HepG2 (cell line): ENCODE measurements around the gene STMN3. TPM values are rescaled to one million over a fixed set of nuclear protein-coding genes. Genes with fewer than 3 reads are reported as not detected.

Experiments
- ADNP ChIP-seq: sonication (generic); formaldehyde crosslinking; IDR thresholded peaks from 2 replicates; pipeline ENCODE4 v1.4.0; 2020; ENCODE audit warnings: missing genetic modification reagents
- FOXK1 ChIP-seq: sonication (generic); formaldehyde crosslinking; IDR thresholded peaks from 2 replicates; pipeline ENCODE4 v1.4.0; 2020; ENCODE audit warnings: low read depth, missing genetic modification reagents, borderline replicate concordance
- PAWR ChIP-seq: sonication (generic); formaldehyde crosslinking; IDR thresholded peaks from 2 replicates; pipeline ENCODE4 v1.4.0; 2020; ENCODE audit warnings: missing genetic modification reagents, mild to moderate bottlenecking, borderline replicate concordance
- PHF8 ChIP-seq: sonication (generic); formaldehyde crosslinking; IDR thresholded peaks from 2 replicates; pipeline ENCODE4 v1.5.0; 2020; ENCODE audit warnings: missing genetic modification reagents
- PRPF4 ChIP-seq: fragments of 200-400 bp; formaldehyde crosslinking; IDR thresholded peaks from 2 replicates; pipeline ENCODE4 v1.6.1; 2016; ENCODE audit warnings: low read length, low read depth; ENCODE audit not compliant: poor library complexity, severe bottlenecking
- RFX1 ChIP-seq: fragments of 450-650 bp; IDR thresholded peaks from 2 replicates; pipeline ENCODE4 v1.6.1; 2017
- SALL1 ChIP-seq: sonication (generic); formaldehyde crosslinking; IDR thresholded peaks from 2 replicates; pipeline ENCODE4 v1.8.0; 2022; ENCODE audit warnings: mild to moderate bottlenecking, missing genetic modification reagents
- SNRNP70 ChIP-seq: fragments of 200-400 bp; formaldehyde crosslinking; IDR thresholded peaks from 2 replicates; pipeline ENCODE4 v1.6.1; 2017; ENCODE audit warnings: mild to moderate bottlenecking, low read depth, low read length, moderate library complexity
- SOX6 ChIP-seq, 2 experiments: fragments of 450-650 bp in 1 of 2; sonication (generic) in 1 of 2; formaldehyde crosslinking in 1 of 2; IDR thresholded peaks; 2 replicates each; pipeline versions ENCODE4 v1.4.0 to v1.6.1; 2017 to 2020; ENCODE audit warnings: antibody characterized with exemption in 1 of 2, mild to moderate bottlenecking in 1 of 2, missing genetic modification reagents in 1 of 2
- STAT5B ChIP-seq: sonication (generic); formaldehyde crosslinking; IDR thresholded peaks from 2 replicates; pipeline ENCODE4 v1.4.0; 2020; ENCODE audit warnings: missing genetic modification reagents
- YY1 ChIP-seq: IDR thresholded peaks from 2 replicates; pipeline ENCODE4 v1.6.1; 2011; ENCODE audit warnings: low read length, low read depth, moderate library complexity, mild to moderate bottlenecking; ENCODE audit not compliant: insufficient read depth, insufficient replicate concordance
- ZNF205 ChIP-seq: IDR thresholded peaks from 2 replicates; pipeline ENCODE4 v1.6.1; 2018; ENCODE audit warnings: missing biosample characterization, missing genetic modification reagents
- ZNF775 ChIP-seq: sonication (generic); formaldehyde crosslinking; IDR thresholded peaks from 2 replicates; pipeline ENCODE4 v1.4.0; 2020; ENCODE audit warnings: missing genetic modification reagents, mild to moderate bottlenecking, moderate library complexity, borderline replicate concordance
- ZNF788 ChIP-seq: sonication (generic); formaldehyde crosslinking; IDR thresholded peaks from 2 replicates; pipeline ENCODE4 v1.5.0; 2020; ENCODE audit warnings: mild to moderate bottlenecking, missing genetic modification reagents, borderline replicate concordance
- polyA plus RNA-seq, 8 experiments: library from polyadenylated mRNA; depleted of rRNA in 3 of 8; stranded (reverse) in 7 of 8; unstranded in 1 of 8; fragments of >200 nt; fragmentation: Illumina TruSeq in 4 of 8; extraction: Trizol in 4 of 8; gene quantifications; 2 replicates each; pipeline versions ENCODE4 v1.2.1 to v1.2.3, GENCODE V29; 2011 to 2016; ENCODE audit warnings: low read depth in 4 of 8, missing spikeins in 1 of 8, mixed read lengths in 1 of 8; ENCODE audit not compliant: insufficient read depth in 1 of 8
- total RNA-seq, 5 experiments: library from RNA; depleted of rRNA; stranded (reverse); fragments of >200 nt; fragmentation: Illumina TruSeq; extraction: Trizol; gene quantifications; 2 replicates each; pipeline ENCODE4 v1.2.3, GENCODE V29; 2016; ENCODE audit warnings: low read depth in 1 of 5
- TF ChIP-seq, protein P1 (sequence below): sonication (generic); formaldehyde crosslinking; IDR thresholded peaks from 2 replicates; pipeline ENCODE4 v1.4.0; 2020; ENCODE audit warnings: missing genetic modification reagents
- TF ChIP-seq, protein P2 (sequence below): sonication (generic); formaldehyde crosslinking; IDR thresholded peaks from 2 replicates; pipeline ENCODE4 v1.4.0; 2020; ENCODE audit warnings: missing genetic modification reagents, borderline replicate concordance
- TF ChIP-seq, protein P3 (sequence below): sonication (generic); formaldehyde crosslinking; IDR thresholded peaks from 2 replicates; pipeline ENCODE4 v1.4.0; 2020; ENCODE audit warnings: missing genetic modification reagents
- TF ChIP-seq, protein P4 (sequence below): sonication (generic); formaldehyde crosslinking; IDR thresholded peaks from 2 replicates; pipeline ENCODE4 v1.4.0; 2020; ENCODE audit warnings: missing genetic modification reagents

STMN3 gene
- total and polyA plus RNA-seq, 2 of the 13 experiments (the other 11 are each of a cell fraction or from before 2014, with no cell fraction given) = 21.0 to 48.3 TPM

DNA sequence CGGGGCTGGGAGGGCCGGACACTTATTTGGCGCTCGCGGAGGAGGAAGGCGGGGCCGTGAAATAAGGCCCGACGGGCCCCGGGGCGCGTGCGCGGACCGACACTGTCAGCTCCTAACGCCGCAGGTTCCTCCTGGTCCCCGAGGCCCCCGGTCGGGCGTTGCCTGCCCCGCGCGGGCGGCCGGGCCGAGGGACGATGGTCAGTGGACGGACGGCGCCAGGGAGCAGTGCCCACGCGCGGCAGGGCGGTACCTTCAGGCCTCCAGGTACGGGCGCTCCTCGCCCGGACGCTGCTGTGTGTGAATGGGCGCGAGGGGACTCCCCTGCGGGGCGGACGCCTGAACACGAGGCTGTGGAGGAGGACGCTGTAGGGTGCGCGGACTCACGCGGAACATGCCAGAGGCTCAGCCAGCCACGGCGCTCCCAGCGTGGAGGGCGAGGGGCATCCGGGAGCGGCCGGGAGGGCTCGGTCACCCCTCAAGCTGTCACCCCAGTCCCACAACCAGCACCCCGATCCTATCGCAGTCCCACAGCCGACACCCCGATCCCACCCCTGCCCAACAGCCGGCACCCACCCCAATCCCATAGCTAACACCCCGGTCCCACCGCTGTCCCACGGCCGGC, 26.0 kb downstream of the STMN3 start (continued):
- TF ChIP-seq, protein P1, sequence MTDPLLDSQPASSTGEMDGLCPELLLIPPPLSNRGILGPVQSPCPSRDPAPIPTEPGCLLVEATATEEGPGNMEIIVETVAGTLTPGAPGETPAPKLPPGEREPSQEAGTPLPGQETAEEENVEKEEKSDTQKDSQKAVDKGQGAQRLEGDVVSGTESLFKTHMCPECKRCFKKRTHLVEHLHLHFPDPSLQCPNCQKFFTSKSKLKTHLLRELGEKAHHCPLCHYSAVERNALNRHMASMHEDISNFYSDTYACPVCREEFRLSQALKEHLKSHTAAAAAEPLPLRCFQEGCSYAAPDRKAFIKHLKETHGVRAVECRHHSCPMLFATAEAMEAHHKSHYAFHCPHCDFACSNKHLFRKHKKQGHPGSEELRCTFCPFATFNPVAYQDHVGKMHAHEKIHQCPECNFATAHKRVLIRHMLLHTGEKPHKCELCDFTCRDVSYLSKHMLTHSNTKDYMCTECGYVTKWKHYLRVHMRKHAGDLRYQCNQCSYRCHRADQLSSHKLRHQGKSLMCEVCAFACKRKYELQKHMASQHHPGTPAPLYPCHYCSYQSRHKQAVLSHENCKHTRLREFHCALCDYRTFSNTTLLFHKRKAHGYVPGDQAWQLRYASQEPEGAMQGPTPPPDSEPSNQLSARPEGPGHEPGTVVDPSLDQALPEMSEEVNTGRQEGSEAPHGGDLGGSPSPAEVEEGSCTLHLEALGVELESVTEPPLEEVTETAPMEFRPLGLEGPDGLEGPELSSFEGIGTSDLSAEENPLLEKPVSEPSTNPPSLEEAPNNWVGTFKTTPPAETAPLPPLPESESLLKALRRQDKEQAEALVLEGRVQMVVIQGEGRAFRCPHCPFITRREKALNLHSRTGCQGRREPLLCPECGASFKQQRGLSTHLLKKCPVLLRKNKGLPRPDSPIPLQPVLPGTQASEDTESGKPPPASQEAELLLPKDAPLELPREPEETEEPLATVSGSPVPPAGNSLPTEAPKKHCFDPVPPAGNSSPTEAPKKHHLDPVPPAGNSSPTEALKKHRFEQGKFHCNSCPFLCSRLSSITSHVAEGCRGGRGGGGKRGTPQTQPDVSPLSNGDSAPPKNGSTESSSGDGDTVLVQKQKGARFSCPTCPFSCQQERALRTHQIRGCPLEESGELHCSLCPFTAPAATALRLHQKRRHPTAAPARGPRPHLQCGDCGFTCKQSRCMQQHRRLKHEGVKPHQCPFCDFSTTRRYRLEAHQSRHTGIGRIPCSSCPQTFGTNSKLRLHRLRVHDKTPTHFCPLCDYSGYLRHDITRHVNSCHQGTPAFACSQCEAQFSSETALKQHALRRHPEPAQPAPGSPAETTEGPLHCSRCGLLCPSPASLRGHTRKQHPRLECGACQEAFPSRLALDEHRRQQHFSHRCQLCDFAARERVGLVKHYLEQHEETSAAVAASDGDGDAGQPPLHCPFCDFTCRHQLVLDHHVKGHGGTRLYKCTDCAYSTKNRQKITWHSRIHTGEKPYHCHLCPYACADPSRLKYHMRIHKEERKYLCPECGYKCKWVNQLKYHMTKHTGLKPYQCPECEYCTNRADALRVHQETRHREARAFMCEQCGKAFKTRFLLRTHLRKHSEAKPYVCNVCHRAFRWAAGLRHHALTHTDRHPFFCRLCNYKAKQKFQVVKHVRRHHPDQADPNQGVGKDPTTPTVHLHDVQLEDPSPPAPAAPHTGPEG = peak; percentile 91
- TF ChIP-seq ZNF205 (CRISPR knock-in tag) (peak; percentile 94), YY1 (no peak), RFX1 (no peak), ZNF788 (CRISPR knock-in tag) (peak; percentile 87; the same call in 1 of the 2 replicates), SNRNP70 (no peak), STAT5B (CRISPR knock-in tag) (peak; percentile 62; the same call in 1 of the 2 replicates), PHF8 (peak; percentile 88), SOX6 (IDR thresholded peaks at IDR 0.05) (no peak), SOX6 (CRISPR knock-in tag; IDR thresholded peaks at IDR 0.05) (peak; percentile 59), ZNF775 (CRISPR knock-in tag) (peak; percentile 80; the same call in 1 of the 2 replicates), ADNP (no peak), SALL1 (CRISPR knock-in tag) (peak; percentile 92), FOXK1 (CRISPR knock-in tag) (peak; percentile 78; the same call in 1 of the 2 replicates), PRPF4 (no peak), PAWR (peak; percentile 86; the same call in 1 of the 2 replicates)
- TF ChIP-seq, protein P2, sequence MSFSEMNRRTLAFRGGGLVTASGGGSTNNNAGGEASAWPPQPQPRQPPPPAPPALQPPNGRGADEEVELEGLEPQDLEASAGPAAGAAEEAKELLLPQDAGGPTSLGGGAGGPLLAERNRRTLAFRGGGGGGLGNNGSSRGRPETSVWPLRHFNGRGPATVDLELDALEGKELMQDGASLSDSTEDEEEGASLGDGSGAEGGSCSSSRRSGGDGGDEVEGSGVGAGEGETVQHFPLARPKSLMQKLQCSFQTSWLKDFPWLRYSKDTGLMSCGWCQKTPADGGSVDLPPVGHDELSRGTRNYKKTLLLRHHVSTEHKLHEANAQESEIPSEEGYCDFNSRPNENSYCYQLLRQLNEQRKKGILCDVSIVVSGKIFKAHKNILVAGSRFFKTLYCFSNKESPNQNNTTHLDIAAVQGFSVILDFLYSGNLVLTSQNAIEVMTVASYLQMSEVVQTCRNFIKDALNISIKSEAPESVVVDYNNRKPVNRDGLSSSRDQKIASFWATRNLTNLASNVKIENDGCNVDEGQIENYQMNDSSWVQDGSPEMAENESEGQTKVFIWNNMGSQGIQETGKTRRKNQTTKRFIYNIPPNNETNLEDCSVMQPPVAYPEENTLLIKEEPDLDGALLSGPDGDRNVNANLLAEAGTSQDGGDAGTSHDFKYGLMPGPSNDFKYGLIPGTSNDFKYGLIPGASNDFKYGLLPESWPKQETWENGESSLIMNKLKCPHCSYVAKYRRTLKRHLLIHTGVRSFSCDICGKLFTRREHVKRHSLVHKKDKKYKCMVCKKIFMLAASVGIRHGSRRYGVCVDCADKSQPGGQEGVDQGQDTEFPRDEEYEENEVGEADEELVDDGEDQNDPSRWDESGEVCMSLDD (CRISPR knock-in tag) = peak; percentile 90; the same call in 1 of the 2 replicates
- TF ChIP-seq, protein P3, sequence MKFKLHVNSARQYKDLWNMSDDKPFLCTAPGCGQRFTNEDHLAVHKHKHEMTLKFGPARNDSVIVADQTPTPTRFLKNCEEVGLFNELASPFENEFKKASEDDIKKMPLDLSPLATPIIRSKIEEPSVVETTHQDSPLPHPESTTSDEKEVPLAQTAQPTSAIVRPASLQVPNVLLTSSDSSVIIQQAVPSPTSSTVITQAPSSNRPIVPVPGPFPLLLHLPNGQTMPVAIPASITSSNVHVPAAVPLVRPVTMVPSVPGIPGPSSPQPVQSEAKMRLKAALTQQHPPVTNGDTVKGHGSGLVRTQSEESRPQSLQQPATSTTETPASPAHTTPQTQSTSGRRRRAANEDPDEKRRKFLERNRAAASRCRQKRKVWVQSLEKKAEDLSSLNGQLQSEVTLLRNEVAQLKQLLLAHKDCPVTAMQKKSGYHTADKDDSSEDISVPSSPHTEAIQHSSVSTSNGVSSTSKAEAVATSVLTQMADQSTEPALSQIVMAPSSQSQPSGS (CRISPR knock-in tag) = peak; percentile 79
- TF ChIP-seq, protein P4, sequence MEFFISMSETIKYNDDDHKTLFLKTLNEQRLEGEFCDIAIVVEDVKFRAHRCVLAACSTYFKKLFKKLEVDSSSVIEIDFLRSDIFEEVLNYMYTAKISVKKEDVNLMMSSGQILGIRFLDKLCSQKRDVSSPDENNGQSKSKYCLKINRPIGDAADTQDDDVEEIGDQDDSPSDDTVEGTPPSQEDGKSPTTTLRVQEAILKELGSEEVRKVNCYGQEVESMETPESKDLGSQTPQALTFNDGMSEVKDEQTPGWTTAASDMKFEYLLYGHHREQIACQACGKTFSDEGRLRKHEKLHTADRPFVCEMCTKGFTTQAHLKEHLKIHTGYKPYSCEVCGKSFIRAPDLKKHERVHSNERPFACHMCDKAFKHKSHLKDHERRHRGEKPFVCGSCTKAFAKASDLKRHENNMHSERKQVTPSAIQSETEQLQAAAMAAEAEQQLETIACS (CRISPR knock-in tag) = no peak; the same call in 1 of the 2 replicates
